Mesenchymal stem cell (in vitro differentiated cells and primary cell): ENCODE results near the gene MS4A4A.
"Not testable (repeated sequence)": the region's sequence is repeated elsewhere in the genome, so short reads cannot be mapped to it uniquely, and the experiment has no call there.

Source experiments
- DNase-seq: peaks from one replicate; pipeline ENCODE4 v3.0.0-alpha.2; 2013
- H2AFZ ChIP-seq: one replicate; pipeline ENCODE4 v1.6.1; 2013; ENCODE audit warnings: low read depth, mild to moderate bottlenecking, control low read depth, inconsistent platforms, low read length, moderate library complexity
- H2AK5ac ChIP-seq: 2 replicates; pipeline ENCODE4 v1.6.1; 2013; ENCODE audit warnings: low read length, moderate library complexity, mild to moderate bottlenecking, inconsistent platforms; ENCODE audit not compliant: severe bottlenecking
- H2BK120ac ChIP-seq: one replicate; pipeline ENCODE4 v1.6.1; 2013; ENCODE audit warnings: low read depth, mild to moderate bottlenecking, inconsistent platforms, low read length, moderate library complexity
- H2BK12ac ChIP-seq, 2 experiments: one replicate each; pipeline ENCODE4 v1.6.1; 2013; ENCODE audit warnings: inconsistent platforms in 2 of 2, low read length in 2 of 2, mild to moderate bottlenecking in 2 of 2, moderate library complexity in 2 of 2, control low read depth in 1 of 2
- H2BK15ac ChIP-seq: one replicate; pipeline ENCODE4 v1.6.1; 2013; ENCODE audit warnings: mild to moderate bottlenecking, low read depth, inconsistent platforms; ENCODE audit not compliant: poor library complexity, severe bottlenecking
- H2BK5ac ChIP-seq: 2 replicates; pipeline ENCODE4 v1.6.1; 2013; ENCODE audit warnings: low read depth, mild to moderate bottlenecking, low read length, control low read depth, inconsistent platforms; ENCODE audit not compliant: poor library complexity, severe bottlenecking
- H3K14ac ChIP-seq, 2 experiments: one replicate each; pipeline ENCODE4 v1.6.1; 2013; ENCODE audit warnings: inconsistent platforms in 2 of 2, low read length in 2 of 2, control low read depth in 1 of 2, mild to moderate bottlenecking in 1 of 2, moderate library complexity in 1 of 2
- H3K18ac ChIP-seq, 2 experiments: one replicate each; pipeline ENCODE4 v1.6.1; 2013; ENCODE audit warnings: inconsistent platforms in 2 of 2, low read length in 2 of 2, control low read depth in 1 of 2, low read depth in 1 of 2, mild to moderate bottlenecking in 1 of 2
- H3K23ac ChIP-seq, 2 experiments: one replicate each; pipeline ENCODE4 v1.6.1; 2013; ENCODE audit warnings: inconsistent platforms in 2 of 2, low read length in 2 of 2, mild to moderate bottlenecking in 2 of 2, moderate library complexity in 2 of 2, control low read depth in 1 of 2
- H3K27ac ChIP-seq: 2 replicates; pipeline ENCODE4 v1.5.1; 2013; ENCODE audit warnings: mild to moderate bottlenecking, moderate library complexity, low read length, control low read depth, inconsistent platforms; ENCODE audit not compliant: poor library complexity, severe bottlenecking
- H3K27me3 ChIP-seq, 2 experiments: 2 replicates each; pipeline versions ENCODE4 v1.6.1 to v1.7.0; 2013; ENCODE audit warnings: low read length in 2 of 2, mild to moderate bottlenecking in 2 of 2, moderate library complexity in 2 of 2, control low read depth in 1 of 2, inconsistent platforms in 1 of 2; ENCODE audit not compliant: control insufficient read depth in 1 of 2, insufficient read depth in 1 of 2
- H3K36me3 ChIP-seq, 2 experiments: 2 replicates each; pipeline versions ENCODE4 v1.6.1 to v1.7.0; 2013; ENCODE audit warnings: low read length in 2 of 2, control low read depth in 1 of 2, inconsistent platforms in 1 of 2, low read depth in 1 of 2, mild to moderate bottlenecking in 1 of 2; ENCODE audit not compliant: insufficient read depth in 2 of 2, control insufficient read depth in 1 of 2
- H3K4ac ChIP-seq, 2 experiments: one replicate each; pipeline ENCODE4 v1.6.1; 2013; ENCODE audit warnings: inconsistent platforms in 2 of 2, low read length in 2 of 2, mild to moderate bottlenecking in 2 of 2, moderate library complexity in 2 of 2, control low read depth in 1 of 2, low read depth in 1 of 2
- H3K4me1 ChIP-seq: 2 replicates; pipeline ENCODE4 v1.6.1; 2013; ENCODE audit warnings: low read depth, low read length, control low read depth; ENCODE audit not compliant: control insufficient read depth, insufficient read depth
- H3K4me2 ChIP-seq: 2 replicates; pipeline ENCODE4 v1.6.1; 2013; ENCODE audit warnings: low read length, mild to moderate bottlenecking, inconsistent platforms; ENCODE audit not compliant: poor library complexity, severe bottlenecking
- H3K4me3 ChIP-seq, 2 experiments: 2 replicates each; pipeline versions ENCODE4 v1.5.1 to v1.7.0; 2013; ENCODE audit warnings: low read length in 2 of 2, mild to moderate bottlenecking in 2 of 2, control low read depth in 1 of 2, low read depth in 1 of 2; ENCODE audit not compliant: insufficient read depth in 1 of 2
- H3K79me1 ChIP-seq: replicated peaks from 2 replicates; pipeline ENCODE4 v1.6.1; 2013; ENCODE audit warnings: mild to moderate bottlenecking, control low read depth, low read length, inconsistent platforms; ENCODE audit not compliant: poor library complexity, severe bottlenecking
- H3K9ac ChIP-seq: 2 replicates; pipeline ENCODE4 v1.7.0; 2013; ENCODE audit warnings: mild to moderate bottlenecking, low read length, moderate library complexity
- H3K9me3 ChIP-seq: 2 replicates; pipeline ENCODE4 v1.7.0; 2013; ENCODE audit warnings: mild to moderate bottlenecking, low read length; ENCODE audit not compliant: control insufficient read depth
- H4K8ac ChIP-seq: one replicate; pipeline ENCODE4 v1.6.1; 2013; ENCODE audit warnings: inconsistent platforms, mild to moderate bottlenecking, low read length, moderate library complexity
- H4K91ac ChIP-seq: one replicate; pipeline ENCODE4 v1.6.1; 2013; ENCODE audit warnings: mild to moderate bottlenecking, low read length, inconsistent platforms
- WGBS: methylation state at CpG from one replicate; pipeline ENCODE4 v1.1.7; 2013; ENCODE audit warnings: mixed read lengths; 5-methylcytosine and 5-hydroxymethylcytosine counted together

The MS4A4A gene

GRCh38 chr11:60285411-60286126 lies 5.1 kb downstream of the MS4A4A start:
- not testable (repeated sequence) for H3K14ac ChIP-seq, H3K9ac ChIP-seq, H2BK5ac ChIP-seq, H3K27ac ChIP-seq, H3K23ac ChIP-seq, H3K4me3 ChIP-seq, H3K4me2 ChIP-seq, H4K91ac ChIP-seq, H4K8ac ChIP-seq, H2BK120ac ChIP-seq, H3K79me1 ChIP-seq, H3K9me3 ChIP-seq, H3K36me3 ChIP-seq, H3K18ac ChIP-seq, H2BK12ac ChIP-seq, H3K4ac ChIP-seq, H2AK5ac ChIP-seq, DNase-seq, H2AFZ ChIP-seq, H3K4me1 ChIP-seq, H3K27me3 ChIP-seq, H2BK15ac ChIP-seq
- whole genome bisulfite sequencing = 28% methylated on average over 7 of the region's 7 CpGs

GRCh38 chr11:60288531-60288930 lies 8.1 kb downstream of the MS4A4A start:
- Histone ChIP-seq H2AK5ac (no peak overlapping the region), H3K9ac (no peak overlapping the region), H2BK5ac (no peak overlapping the region), H2BK12ac (no peak overlapping the region), H3K27me3 (no peaks in the 10 kb centered on the region), H4K91ac (no peak overlapping the region), H3K4me1 (no peaks in the 10 kb centered on the region), H3K14ac (no peak overlapping the region), H3K79me1 (no peaks in the 10 kb centered on the region), H3K27ac (no peak overlapping the region), H2AFZ (no peak overlapping the region), H3K4me3 (no peak overlapping the region), H3K36me3 (no peaks in the 10 kb centered on the region), H3K4me2 (no peak overlapping the region), H3K4ac (no peak overlapping the region), H3K9me3 (peaks cover 8% of the 10 kb centered on the region), H2BK15ac (no peak overlapping the region), H4K8ac (no peak overlapping the region), H3K18ac (no peak overlapping the region), H2BK120ac (no peak overlapping the region), H3K23ac (no peak overlapping the region)
- 94% methylated on average over 1 of the region's 1 CpG for WGBS
- DNase-seq = no peak

- Histone ChIP-seq H4K8ac (no peak overlapping the region), H2BK12ac (no peak overlapping the region), H2BK15ac (no peak overlapping the region), H2AK5ac (no peak overlapping the region), H3K9ac (no peak overlapping the region), H3K27me3 (no peaks in the 10 kb centered on the region), H3K4me3 (no peak overlapping the region), H2AFZ (no peak overlapping the region), H2BK120ac (no peak overlapping the region), H3K27ac (no peak overlapping the region), H3K9me3 (peaks cover 8% of the 10 kb centered on the region), H3K4ac (no peak overlapping the region), H3K36me3 (no peaks in the 10 kb centered on the region), H3K79me1 (no peaks in the 10 kb centered on the region), H3K18ac (no peak overlapping the region), H4K91ac (no peak overlapping the region), H2BK5ac (no peak overlapping the region), H3K23ac (no peak overlapping the region), H3K4me2 (no peak overlapping the region), H3K4me1 (no peaks in the 10 kb centered on the region), H3K14ac (no peak overlapping the region)
- no peak for DNase-seq
- 83% methylated on average over 1 of the region's 2 CpGs for WGBS
Measured at GRCh38 chr11:60292145-60292544, 11.7 kb downstream of the MS4A4A start.

GRCh38 chr11:60301178-60301577 lies 20.7 kb downstream of the MS4A4A start:
- no peak overlapping the region for H2AK5ac ChIP-seq
- no peak overlapping the region for H2BK120ac ChIP-seq
- H3K23ac ChIP-seq = no peak overlapping the region
- no peak overlapping the region for H3K4me2 ChIP-seq
- no peak overlapping the region for H3K18ac ChIP-seq
- H3K9me3 ChIP-seq = no peaks in the 10 kb centered on the region
- no peaks in the 10 kb centered on the region for H3K36me3 ChIP-seq
- no peak overlapping the region for H3K4me3 ChIP-seq
- H4K91ac ChIP-seq = no peak overlapping the region
- H3K14ac ChIP-seq = no peak overlapping the region
- H3K9ac ChIP-seq = no peak overlapping the region
- peak; percentile 29 for DNase-seq
- H4K8ac ChIP-seq = no peak overlapping the region
- no peak overlapping the region for H2BK5ac ChIP-seq
- no peak overlapping the region for H2BK12ac ChIP-seq
- no peak overlapping the region for H2AFZ ChIP-seq
- H3K4me1 ChIP-seq = peaks cover under 1% of the 10 kb centered on the region
- no peak overlapping the region for H3K4ac ChIP-seq
- 91% methylated on average over 1 of the region's 3 CpGs for WGBS
- no peak overlapping the region for H3K27ac ChIP-seq
- H2BK15ac ChIP-seq = no peak overlapping the region
- no peaks in the 10 kb centered on the region for H3K27me3 ChIP-seq
- no peaks in the 10 kb centered on the region for H3K79me1 ChIP-seq
